ENCODE measurements around the gene MYOF. TPM values are rescaled to one million over a fixed set of nuclear protein-coding genes. Genes with fewer than 3 reads are reported as not detected.

Gene MYOF
- total RNA-seq, 2 experiments from 2014 or later = 4.9 to 5.4 TPM

- Mint-ChIP-seq H3K27me3 (no peaks in the 10 kb centered on the region), H3K9me3 (no peaks in the 10 kb centered on the region), H3K4me3 (no peak overlapping the region), H3K36me3 (ENCODE audit: low read depth) (peaks cover 38% of the 10 kb centered on the region), H3K27ac (no peak overlapping the region), H3K4me1 (ENCODE audit: low read depth) (peaks cover 15% of the 10 kb centered on the region)
- ATAC-seq (no peak), DNase-seq (no peak)
- CTCF ChIA-PET = interaction anchor here (1.0 to 4.3 kb wide), 6 partner anchors 7 to 127 kb away, joined by 3 to 35 read pairs (median 6); partner anchors contain the start of genes CEP55 and MYOF
- intact Hi-C loops (cut with micrococcal nuclease) = no loop called here
- POLR2A ChIA-PET = interaction anchor here (0.6 kb wide), 1 partner anchor 114 kb away, joined by 4 read pairs; no protein-coding TSS in a partner anchor
- TF ChIP-seq, protein P1, sequence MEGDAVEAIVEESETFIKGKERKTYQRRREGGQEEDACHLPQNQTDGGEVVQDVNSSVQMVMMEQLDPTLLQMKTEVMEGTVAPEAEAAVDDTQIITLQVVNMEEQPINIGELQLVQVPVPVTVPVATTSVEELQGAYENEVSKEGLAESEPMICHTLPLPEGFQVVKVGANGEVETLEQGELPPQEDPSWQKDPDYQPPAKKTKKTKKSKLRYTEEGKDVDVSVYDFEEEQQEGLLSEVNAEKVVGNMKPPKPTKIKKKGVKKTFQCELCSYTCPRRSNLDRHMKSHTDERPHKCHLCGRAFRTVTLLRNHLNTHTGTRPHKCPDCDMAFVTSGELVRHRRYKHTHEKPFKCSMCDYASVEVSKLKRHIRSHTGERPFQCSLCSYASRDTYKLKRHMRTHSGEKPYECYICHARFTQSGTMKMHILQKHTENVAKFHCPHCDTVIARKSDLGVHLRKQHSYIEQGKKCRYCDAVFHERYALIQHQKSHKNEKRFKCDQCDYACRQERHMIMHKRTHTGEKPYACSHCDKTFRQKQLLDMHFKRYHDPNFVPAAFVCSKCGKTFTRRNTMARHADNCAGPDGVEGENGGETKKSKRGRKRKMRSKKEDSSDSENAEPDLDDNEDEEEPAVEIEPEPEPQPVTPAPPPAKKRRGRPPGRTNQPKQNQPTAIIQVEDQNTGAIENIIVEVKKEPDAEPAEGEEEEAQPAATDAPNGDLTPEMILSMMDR (IDR thresholded peaks at IDR 0.05) = no peak
Measured at GRCh38 chr10:93503075-93503474, 20.9 kb upstream of the MYOF start.

- Mint-ChIP-seq H3K4me3 (no peak overlapping the region), H3K27me3 (no peaks in the 10 kb centered on the region), H3K9me3 (no peaks in the 10 kb centered on the region), H3K36me3 (ENCODE audit: low read depth) (peaks cover 38% of the 10 kb centered on the region), H3K27ac (no peak overlapping the region), H3K4me1 (ENCODE audit: low read depth) (peaks cover 22% of the 10 kb centered on the region)
- intact Hi-C loops (cut with micrococcal nuclease) = no loop called here
- CTCF ChIA-PET = interaction anchor here (1.8 to 2.5 kb wide), 3 partner anchors 9 to 123 kb away, joined by 6 to 16 read pairs (median 6); partner anchors contain the start of gene MYOF
- TF ChIP-seq, protein P1 (IDR thresholded peaks at IDR 0.05) = no peak
- DNase-seq = no peak
- no peak for ATAC-seq
- POLR2A ChIA-PET = no interaction called here
Measured at GRCh38 chr10:93501650-93502049, 19.5 kb upstream of the MYOF start.

- no peaks in the 10 kb centered on the region for H3K9me3 Mint-ChIP-seq
- CTCF ChIA-PET = interaction anchor here (0.6 to 0.7 kb wide), 2 partner anchors 15 to 122 kb away, joined by 3 read pairs; no protein-coding TSS in a partner anchor
- POLR2A ChIA-PET = no interaction called here
- intact Hi-C loops (cut with micrococcal nuclease) = no loop called here
- peak overlapping the region; percentile 82 for H3K4me3 Mint-ChIP-seq
- peaks cover 19% of the 10 kb centered on the region for H3K4me1 Mint-ChIP-seq (ENCODE audit: low read depth)
- H3K27ac Mint-ChIP-seq = peak overlapping the region; percentile 17
- ATAC-seq (no peak), DNase-seq (no peak)
- H3K27me3 Mint-ChIP-seq = peaks cover 4% of the 10 kb centered on the region
- TF ChIP-seq, protein P1 (IDR thresholded peaks at IDR 0.05) = no peak
- peaks cover 20% of the 10 kb centered on the region for H3K36me3 Mint-ChIP-seq (ENCODE audit: low read depth)
Measured at GRCh38 chr10:93498166-93498565, 16.0 kb upstream of the MYOF start.

GRCh38 chr10:93496322-93497041 is 14.3 kb upstream of the MYOF start, which contains the start of gene CEP55:
Gene CEP55, plus strand, starts transcription at chr10:93496612. Its CDS starts 3,440 bp downstream, at chr10:93500052.
- H3K36me3 Mint-ChIP-seq (ENCODE audit: low read depth) = peaks cover 16% of the 10 kb centered on the region
- POLR2A ChIA-PET = interaction anchor here (0.6 to 3.3 kb wide), 5 partner anchors 13 to 858 kb away, joined by 3 to 14 read pairs (median 4); partner anchors contain the start of genes FRA10AC1 and MYOF
- H3K4me1 Mint-ChIP-seq (ENCODE audit: low read depth) = peaks cover 13% of the 10 kb centered on the region
- H3K27ac Mint-ChIP-seq = peak within 1 kb of the TSS; percentile 73
- H3K27me3 Mint-ChIP-seq = peaks cover 7% of the 10 kb centered on the region
- CTCF ChIA-PET = interaction anchor here (0.8 to 4.0 kb wide), 10 partner anchors 7 to 186 kb away, joined by 3 to 34 read pairs (median 4); partner anchors contain the start of gene MYOF
- ATAC-seq = peak; percentile 99
- H3K9me3 Mint-ChIP-seq = no peaks in the 10 kb centered on the region
- DNase-seq = peak; percentile 95
- H3K4me3 Mint-ChIP-seq = peak within 1 kb of the TSS; percentile 82
- TF ChIP-seq, protein P1 (IDR thresholded peaks at IDR 0.05) = no peak
- intact Hi-C loops (cut with micrococcal nuclease) = no loop called here

Data from activated CD8-positive, alpha-beta T cell treated with anti-CD3 and anti-CD28 coated beads for 36 hours (primary cell).